ENCODE measurements around the gene SUN5.

Gene SUN5

GRCh38 chr20:33012327-33013189 lies 8.3 kb upstream of the SUN5 start:
- DNase-seq = no peak

GRCh38 chr20:33010674-33011449 lies 6.6 kb upstream of the SUN5 start:
- no peak for DNase-seq

GRCh38 chr20:33010133-33010504 lies 5.9 kb upstream of the SUN5 start:
- DNase-seq = no peak

GRCh38 chr20:33009214-33010132 lies 5.2 kb upstream of the SUN5 start:
- no peak for DNase-seq

GRCh38 chr20:33008336-33009213 lies 4.3 kb upstream of the SUN5 start:
- no peak for DNase-seq

- DNase-seq = no peak
These were observed 3.4 kb upstream of the SUN5 start, which contains the start of gene BPIFB2 for GRCh38 chr20:33007376-33008335. BPIFB2 (plus strand) TSS chr20:33007704; CDS start chr20:33008575, 871 bp downstream.

- DNase-seq = no peak
These were observed 2.6 kb upstream of the SUN5 start for GRCh38 chr20:33006776-33007375.

GRCh38 chr20:33005908-33006775 lies 1.9 kb upstream of the SUN5 start:
- DNase-seq = no peak

- no peak for DNase-seq
These were observed 916 bp upstream of the SUN5 start for GRCh38 chr20:33005132-33005566.

- DNase-seq = no peak
These were observed 2.0 kb downstream of the SUN5 start for GRCh38 chr20:33002087-33002808.

GRCh38 chr20:33000802-33001466 lies 3.3 kb downstream of the SUN5 start:
- no peak for DNase-seq

GRCh38 chr20:32999603-33000250 lies 4.5 kb downstream of the SUN5 start:
- no peak for DNase-seq

GRCh38 chr20:32997431-32997830 lies 6.8 kb downstream of the SUN5 start:
- no peak for DNase-seq

GRCh38 chr20:32995802-32996201 lies 8.4 kb downstream of the SUN5 start:
- no peak for DNase-seq

GRCh38 chr20:32993496-32994050 lies 10.7 kb downstream of the SUN5 start:
- no peak for DNase-seq

- DNase-seq = no peak
These were observed 12.2 kb downstream of the SUN5 start for GRCh38 chr20:32991792-32992641.
